Transverse colon (tissue), 4 donors: ENCODE measurements around the gene PCDHB9. TPM values are rescaled to one million over a fixed set of nuclear protein-coding genes. Genes with fewer than 3 reads are reported as not detected.
"Not testable (repeated sequence)": the region's sequence is repeated elsewhere in the genome, so short reads cannot be mapped to it uniquely, and the experiment has no call there.

ENCODE experiments used
- DNase-seq: peaks from one replicate; pipeline ENCODE4 v3.0.0-alpha.2; 2019
- H3K27ac ChIP-seq, 4 donors: fragments of 200-600 bp; sonication (generic); 2 replicates each; pipeline ENCODE4 v1.5.1; 2016 to 2018; ENCODE audit warnings: inconsistent platforms in 4 of 4
- H3K27me3 ChIP-seq: fragments of 200-600 bp; sonication (generic); 2 replicates; pipeline ENCODE4 v1.5.1; 2017; ENCODE audit warnings: inconsistent platforms
- H3K36me3 ChIP-seq, 4 donors: fragments of 200-600 bp; sonication (generic); 2 replicates each; pipeline ENCODE4 v1.5.1; 2017 to 2019; ENCODE audit warnings: inconsistent platforms in 4 of 4
- H3K4me1 ChIP-seq, 4 donors: fragments of 200-600 bp; sonication (generic); 2 replicates each; pipeline ENCODE4 v1.5.1; 2017 to 2020; ENCODE audit warnings: inconsistent platforms in 4 of 4
- H3K4me3 ChIP-seq, 4 donors: fragments of 200-600 bp; sonication (generic); 1 replicate in 1 of 4; 2 replicates in 3 of 4; pipeline versions ENCODE4 v1.5.1 to v1.6.1; 2017 to 2019; ENCODE audit warnings: inconsistent platforms in 4 of 4
- H3K9me3 ChIP-seq, 2 donors: fragments of 200-600 bp; sonication (generic); 2 replicates each; pipeline ENCODE4 v1.5.1; 2017 to 2019; ENCODE audit warnings: inconsistent platforms in 2 of 2
- EP300 ChIP-seq: sonication (generic); formaldehyde crosslinking; IDR thresholded peaks from one replicate; pipeline ENCODE4 v1.6.1; 2017; ENCODE audit warnings: antibody characterized with exemption, low read depth
- POLR2A ChIP-seq: fragments of 450-650 bp; IDR thresholded peaks from one replicate; pipeline ENCODE4 v1.6.1; 2016; ENCODE audit warnings: antibody characterized with exemption, mild to moderate bottlenecking, moderate library complexity
- POLR2AphosphoS5 ChIP-seq, 3 donors: sonication (generic); formaldehyde crosslinking; IDR thresholded peaks; one replicate each; pipeline ENCODE4 v1.6.1; 2016; ENCODE audit warnings: antibody characterized with exemption in 3 of 3
- WGBS, 2 donors: methylation state at CpG; one replicate each; pipeline ENCODE4 v1.1.5; 2018; ENCODE audit warnings: low coverage in 1 of 2; 5-methylcytosine and 5-hydroxymethylcytosine counted together
- in situ Hi-C, 4 donors: fragments of 200-750 bp; cut with MboI; loops; one replicate each; pipeline versions ENCODE4 v1.15.0 to v1.15.1; 2017; ENCODE audit warnings: low sequenced_read_pairs in 3 of 4, low pct_ligation_motif_present in 1 of 4, low pct_unique_long_range_greater_than_20kb in 1 of 4
- intact Hi-C: fragments of 100-400 bp; cut with DNase I; formaldehyde crosslinking; loops from one replicate; pipeline ENCODE4 v1.15.1; 2023; ENCODE audit warnings: low total_unique reads
- total RNA-seq, 4 donors: library from RNA; depleted of rRNA; stranded (reverse); fragments of >200 nt; gene quantifications; one replicate each; pipeline ENCODE4 v1.1.0, GENCODE V29; 2016
- TF ChIP-seq, protein P1 (sequence below), 5 experiments: fragments of 200-600 bp in 3 of 5; fragments of 450-650 bp in 2 of 5; sonication (generic) in 3 of 5; IDR thresholded peaks; 1 replicate in 2 of 5; 2 replicates in 3 of 5; pipeline ENCODE4 v1.5.1; 2016 to 2017; ENCODE audit warnings: antibody characterized with exemption in 5 of 5, inconsistent platforms in 3 of 5, mild to moderate bottlenecking in 2 of 5, moderate library complexity in 1 of 5

PCDHB9 gene
- total RNA-seq, 4 donors from 2014 or later: 0.40 to 1.6 (median 0.64) TPM; not detected in 1

DNA sequence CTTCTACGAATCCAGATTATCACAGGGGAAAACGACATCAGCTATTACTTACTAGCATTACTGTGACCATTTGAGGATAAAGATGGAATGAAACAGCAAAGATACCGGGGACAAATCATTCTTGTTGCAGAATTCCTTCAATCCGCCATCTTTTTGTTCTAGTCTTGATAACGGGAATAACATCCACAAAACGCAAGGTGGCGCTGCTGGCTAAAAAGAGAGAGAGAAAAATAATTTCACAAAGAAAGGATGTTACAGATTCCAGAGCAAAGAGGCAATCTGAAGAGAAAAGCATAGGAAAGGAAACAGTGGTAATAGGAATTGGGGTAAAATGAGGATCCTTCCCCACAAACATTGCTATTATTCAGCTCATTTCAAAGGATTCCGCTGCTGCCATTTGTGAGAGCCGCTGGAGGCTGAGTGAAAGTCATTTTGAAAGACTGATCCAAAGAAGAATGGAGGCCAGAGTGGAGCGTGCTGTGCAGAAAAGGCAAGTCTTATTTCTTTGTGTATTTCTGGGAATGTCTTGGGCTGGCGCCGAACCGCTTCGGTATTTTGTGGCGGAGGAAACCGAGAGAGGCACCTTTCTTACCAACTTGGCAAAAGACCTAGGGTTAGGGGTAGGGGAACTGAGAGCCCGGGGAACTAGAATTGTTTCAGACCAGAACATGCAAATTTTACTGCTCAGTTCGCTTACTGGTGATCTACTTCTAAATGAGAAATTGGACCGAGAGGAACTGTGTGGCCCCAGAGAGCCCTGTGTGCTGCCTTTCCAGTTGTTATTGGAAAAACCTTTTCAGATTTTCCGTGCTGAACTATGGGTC, 14.4 kb upstream of the PCDHB9 start, which contains the start of gene PCDHB7:
TSS of gene PCDHB7 (plus strand) at position 264 of the 824 bp plus-strand sequence. CDS start at position 456, 192 bp downstream.
- Histone ChIP-seq H3K27ac (no peak within 1 kb of the TSS), H3K4me1 (no peaks in the 10 kb centered on the region), H3K27me3 (peaks cover 12% of the 10 kb centered on the region), H3K4me3 (peak within 1 kb of the TSS in 1 of 4 donors; percentile 15), H3K36me3 (no peaks in the 10 kb centered on the region), H3K9me3 (peaks cover 25 to 35% of the 10 kb centered on the region in 2 donors)
- intact Hi-C loops (no loop called here), in situ Hi-C loops (no loop called here)
- TF ChIP-seq EP300 (no peak), POLR2A (no peak)
- TF ChIP-seq, protein P1, sequence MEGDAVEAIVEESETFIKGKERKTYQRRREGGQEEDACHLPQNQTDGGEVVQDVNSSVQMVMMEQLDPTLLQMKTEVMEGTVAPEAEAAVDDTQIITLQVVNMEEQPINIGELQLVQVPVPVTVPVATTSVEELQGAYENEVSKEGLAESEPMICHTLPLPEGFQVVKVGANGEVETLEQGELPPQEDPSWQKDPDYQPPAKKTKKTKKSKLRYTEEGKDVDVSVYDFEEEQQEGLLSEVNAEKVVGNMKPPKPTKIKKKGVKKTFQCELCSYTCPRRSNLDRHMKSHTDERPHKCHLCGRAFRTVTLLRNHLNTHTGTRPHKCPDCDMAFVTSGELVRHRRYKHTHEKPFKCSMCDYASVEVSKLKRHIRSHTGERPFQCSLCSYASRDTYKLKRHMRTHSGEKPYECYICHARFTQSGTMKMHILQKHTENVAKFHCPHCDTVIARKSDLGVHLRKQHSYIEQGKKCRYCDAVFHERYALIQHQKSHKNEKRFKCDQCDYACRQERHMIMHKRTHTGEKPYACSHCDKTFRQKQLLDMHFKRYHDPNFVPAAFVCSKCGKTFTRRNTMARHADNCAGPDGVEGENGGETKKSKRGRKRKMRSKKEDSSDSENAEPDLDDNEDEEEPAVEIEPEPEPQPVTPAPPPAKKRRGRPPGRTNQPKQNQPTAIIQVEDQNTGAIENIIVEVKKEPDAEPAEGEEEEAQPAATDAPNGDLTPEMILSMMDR (IDR thresholded peaks at IDR 0.05): peak in 2 of 5 experiments; percentile 15 to 25
- WGBS, 2 donors: 35 to 49% methylated on average over 11 to 20 of the region's 20 CpGs
- DNase-seq: no peak

DNA sequence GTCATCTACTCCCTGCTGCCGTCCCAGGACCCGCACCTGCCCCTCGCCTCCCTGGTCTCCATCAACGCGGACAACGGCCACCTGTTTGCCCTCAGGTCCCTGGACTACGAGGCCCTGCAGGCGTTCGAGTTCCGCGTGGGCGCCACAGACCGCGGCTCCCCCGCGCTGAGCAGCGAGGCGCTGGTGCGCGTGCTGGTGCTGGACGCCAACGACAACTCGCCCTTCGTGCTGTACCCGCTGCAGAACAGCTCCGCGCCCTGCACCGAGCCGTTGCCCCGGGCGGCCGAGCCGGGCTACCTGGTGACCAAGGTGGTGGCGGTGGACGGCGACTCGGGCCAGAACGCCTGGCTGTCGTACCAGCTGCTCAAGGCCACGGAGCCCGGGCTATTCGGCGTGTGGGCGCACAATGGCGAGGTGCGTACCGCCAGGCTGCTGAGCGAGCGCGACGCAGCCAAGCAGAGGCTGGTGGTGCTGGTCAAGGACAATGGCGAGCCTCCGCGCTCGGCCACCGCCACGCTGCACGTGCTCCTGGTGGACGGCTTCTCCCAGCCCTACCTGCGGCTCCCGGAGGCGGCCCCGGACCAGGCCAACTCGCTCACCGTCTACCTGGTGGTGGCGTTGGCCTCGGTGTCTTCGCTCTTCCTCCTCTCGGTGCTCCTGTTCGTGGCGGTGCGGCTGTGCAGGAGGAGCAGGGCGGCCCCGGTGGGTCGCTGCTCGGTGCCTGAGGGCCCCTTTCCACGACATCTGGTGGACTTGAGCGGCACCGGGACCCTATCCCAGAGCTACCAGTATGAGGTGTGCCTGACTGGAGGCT, 12.5 kb upstream of the PCDHB9 start:
- DNase-seq, H3K4me1 ChIP-seq, in situ Hi-C loops, H3K27ac ChIP-seq, H3K4me3 ChIP-seq, intact Hi-C loops, H3K36me3 ChIP-seq: not testable (repeated sequence)
- H3K9me3 ChIP-seq: peaks cover 30 to 34% of the 10 kb centered on the region in 2 donors
- peaks cover 18% of the 10 kb centered on the region for H3K27me3 ChIP-seq
- 73 to 80% methylated on average over 10 to 66 of the region's 79 CpGs for WGBS, 2 donors

DNA sequence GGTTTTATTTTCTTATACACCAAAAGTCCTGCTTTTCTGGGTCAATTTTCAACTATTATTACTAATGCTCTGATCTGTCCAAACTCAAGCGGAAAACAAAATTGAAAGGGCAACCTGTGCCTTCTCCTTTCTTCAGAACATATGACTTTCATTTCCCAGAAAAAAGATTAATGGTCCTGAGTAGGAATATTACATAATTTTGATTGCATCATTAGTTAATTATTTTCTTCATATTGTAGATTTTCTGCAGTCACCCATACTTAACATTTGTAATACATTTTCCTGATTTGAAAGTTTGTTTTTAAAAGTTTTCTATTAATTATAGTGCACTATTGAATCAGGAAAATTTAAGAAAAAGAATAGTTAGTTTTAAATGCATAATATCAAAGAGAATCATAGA, 11.0 kb upstream of the PCDHB9 start:
- in situ Hi-C loops: no loop called here

DNA sequence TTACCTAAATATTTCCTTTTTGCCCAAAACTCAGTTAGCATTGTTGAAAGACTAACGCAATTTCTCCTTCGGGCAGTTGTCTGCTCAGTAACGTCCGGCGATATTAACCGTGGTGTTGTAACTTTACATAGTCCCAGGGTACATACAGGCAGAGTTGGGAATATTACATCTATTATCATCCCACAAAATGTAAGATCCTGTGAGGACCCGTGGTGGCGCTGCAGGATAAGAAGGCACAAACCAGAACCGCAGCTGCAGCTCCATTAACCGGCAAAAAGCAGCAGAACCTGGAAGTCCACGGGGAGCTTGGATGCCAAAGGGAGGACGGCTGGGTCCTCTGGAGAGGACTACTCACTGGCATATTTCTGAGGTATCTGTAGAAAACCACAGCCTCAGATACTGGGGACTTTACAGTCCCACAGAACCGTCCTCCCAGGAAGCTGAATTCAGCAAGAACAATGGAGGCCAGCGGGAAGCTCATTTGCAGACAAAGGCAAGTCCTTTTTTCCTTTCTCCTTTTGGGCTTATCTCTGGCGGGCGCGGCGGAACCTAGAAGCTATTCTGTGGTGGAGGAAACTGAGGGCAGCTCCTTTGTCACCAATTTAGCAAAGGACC, 9.3 kb upstream of the PCDHB9 start, which contains the start of gene PCDHB8:
TSS of gene PCDHB8 (plus strand) at position 214 of the 615 bp plus-strand sequence. CDS start at position 459, 245 bp downstream.
- DNase-seq, H3K36me3 ChIP-seq, H3K4me1 ChIP-seq, H3K4me3 ChIP-seq, in situ Hi-C loops, H3K27ac ChIP-seq, intact Hi-C loops: not testable (repeated sequence)
- Histone ChIP-seq H3K27me3 (peaks cover 18% of the 10 kb centered on the region), H3K9me3 (peaks cover 30% of the 10 kb centered on the region in 2 donors)
- WGBS, 2 donors: 55 to 70% methylated on average over 7 to 14 of the region's 18 CpGs

More for the DNA sequence above, 11.0 kb upstream of the PCDHB9 start:
- WGBS, 2 donors: 69 to 72% methylated on average over 1 of the region's 1 CpG
- no peak overlapping the region for H3K4me3 ChIP-seq
- H3K9me3 ChIP-seq: peaks cover 30% of the 10 kb centered on the region in 2 donors
- peaks cover 18% of the 10 kb centered on the region for H3K27me3 ChIP-seq
- TF ChIP-seq EP300 (no peak), POLR2A (no peak), POLR2AphosphoS5 (IDR thresholded peaks at IDR 0.05) (no peak)
- TF ChIP-seq, protein P1 (IDR thresholded peaks at IDR 0.05): no peak
- H3K36me3 ChIP-seq: no peaks in the 10 kb centered on the region
- no peaks in the 10 kb centered on the region for H3K4me1 ChIP-seq
- DNase-seq: no peak
- intact Hi-C loops: no loop called here
- no peak overlapping the region for H3K27ac ChIP-seq

DNA sequence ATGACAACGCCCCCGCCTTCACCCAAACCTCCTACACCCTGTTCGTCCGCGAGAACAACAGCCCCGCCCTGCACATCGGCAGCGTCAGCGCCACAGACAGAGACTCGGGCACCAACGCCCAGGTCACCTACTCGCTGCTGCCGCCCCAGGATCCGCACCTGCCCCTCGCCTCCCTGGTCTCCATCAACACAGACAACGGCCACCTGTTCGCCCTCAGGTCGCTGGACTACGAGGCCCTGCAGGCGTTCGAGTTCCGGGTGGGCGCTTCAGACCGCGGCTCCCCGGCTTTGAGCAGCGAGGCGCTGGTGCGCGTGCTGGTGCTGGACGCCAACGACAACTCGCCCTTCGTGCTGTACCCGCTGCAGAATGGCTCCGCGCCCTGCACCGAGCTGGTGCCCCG, 7.6 kb upstream of the PCDHB9 start:
- H3K36me3 ChIP-seq, in situ Hi-C loops, H3K4me3 ChIP-seq, H3K27ac ChIP-seq, DNase-seq, intact Hi-C loops, H3K4me1 ChIP-seq: not testable (repeated sequence)
- 78 to 81% methylated on average over 7 to 38 of the region's 39 CpGs for WGBS, 2 donors
- Histone ChIP-seq H3K9me3 (peaks cover 25 to 37% of the 10 kb centered on the region in 2 donors), H3K27me3 (peaks cover 18% of the 10 kb centered on the region)

DNA sequence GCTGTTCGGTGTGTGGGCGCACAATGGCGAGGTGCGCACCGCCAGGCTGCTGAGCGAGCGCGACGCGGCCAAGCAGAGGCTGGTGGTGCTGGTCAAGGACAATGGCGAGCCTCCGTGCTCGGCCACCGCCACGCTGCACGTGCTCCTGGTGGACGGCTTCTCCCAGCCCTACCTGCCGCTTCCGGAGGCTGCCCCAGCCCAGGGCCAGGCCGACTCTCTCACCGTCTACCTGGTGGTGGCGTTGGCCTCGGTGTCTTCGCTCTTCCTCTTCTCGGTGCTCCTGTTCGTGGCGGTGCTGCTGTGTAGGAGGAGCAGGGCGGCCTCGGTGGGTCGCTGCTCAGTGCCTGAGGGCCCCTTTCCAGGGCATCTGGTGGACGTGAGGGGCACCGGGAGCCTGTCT, 7.1 kb upstream of the PCDHB9 start:
- WGBS, 2 donors: 63% methylated on average over 25 of the region's 32 CpGs; no CpG with 5 or more reads in 1 of the 2 donors
- H3K36me3 ChIP-seq, H3K4me1 ChIP-seq, H3K27ac ChIP-seq, DNase-seq, intact Hi-C loops, H3K4me3 ChIP-seq, in situ Hi-C loops: not testable (repeated sequence)
- Histone ChIP-seq H3K27me3 (peaks cover 18% of the 10 kb centered on the region), H3K9me3 (peaks cover 28 to 38% of the 10 kb centered on the region in 2 donors)
